Pancreas (tissue), 10 donors: ENCODE measurements around the gene C16orf54. TPM values are rescaled to one million over a fixed set of nuclear protein-coding genes. Genes with fewer than 3 reads are reported as not detected.
"Not testable (repeated sequence)": the region's sequence is repeated elsewhere in the genome, so short reads cannot be mapped to it uniquely, and the experiment has no call there.

ENCODE experiments used
- ATAC-seq, 4 donors: fragments of 200-7000 bp; cut with Tn5 transposase; one replicate each; pipeline versions ENCODE4 v1.8.0 to v1.9.1; 2020; ENCODE audit warnings: mild to moderate bottlenecking in 4 of 4, moderate library complexity in 4 of 4
- DNase-seq, 6 donors: peaks; one replicate each; pipeline ENCODE4 v3.0.0-alpha.2; 2020
- FAIRE-seq: peaks from 2 replicates; lab custom pipeline; 2012; peaks lifted over from hg19 to GRCh38; lab: Jason Lieb, UNC
- H3K27ac ChIP-seq, 4 donors: fragments of 200-600 bp; sonication (generic); 1 replicate in 3 of 4; 2 replicates in 1 of 4; pipeline versions ENCODE4 v1.5.0 to v1.8.0; 2020
- H3K27me3 ChIP-seq, 4 donors: fragments of 200-600 bp; one replicate each; pipeline ENCODE4 v1.8.0; 2021
- H3K36me3 ChIP-seq, 3 donors: fragments of 200-600 bp; sonication (generic) in 1 of 3; one replicate each; pipeline versions ENCODE4 v1.5.0 to v1.8.0; 2020 to 2021
- H3K4me1 ChIP-seq, 3 donors: fragments of 200-600 bp; one replicate each; pipeline ENCODE4 v1.8.0; 2021
- H3K4me3 ChIP-seq, 4 donors: fragments of 200-600 bp; sonication (generic) in 2 of 4; one replicate each; pipeline versions ENCODE4 v1.5.0 to v1.8.0; 2020 to 2021
- H3K9me3 ChIP-seq, 4 donors: fragments of 200-600 bp; one replicate each; pipeline ENCODE4 v1.8.0; 2021
- WGBS, 2 donors: extraction: QIAGEN DNeasy Blood & Tissue Kit; methylation state at CpG; one replicate each; pipeline ENCODE4 v1.1.7; 2013; 5-methylcytosine and 5-hydroxymethylcytosine counted together
- intact Hi-C, 3 donors: fragments of 100-400 bp; cut with DNase I; formaldehyde crosslinking; loops; one replicate each; pipeline versions ENCODE4 v1.11.1 to v1.14.2; 2022
- polyA plus RNA-seq, 2 donors: library from polyadenylated mRNA; stranded (reverse); fragments of 200-250 nt; gene quantifications; one replicate each; pipeline ENCODE4 v1.2.3, GENCODE V29; 2013
- total RNA-seq, 6 donors: library from RNA; stranded (reverse); fragmentation: NEBNext Ultra II Directional in 4 of 6; extraction: Animal tissue kit (Norgen Biotek cat#: 25700) in 4 of 6; gene quantifications; one replicate each; pipeline versions ENCODE4 v1.2.1 to v1.2.4, GENCODE V29; 2021 to 2023
- TF ChIP-seq, protein P1 (sequence below), 4 donors: fragments of 200-600 bp; sonication (generic) in 3 of 4; IDR thresholded peaks; one replicate each; pipeline versions ENCODE4 v1.5.0 to v1.8.0; 2021; ENCODE audit warnings: antibody characterized with exemption in 4 of 4
- donor health status: healthy with polysubstance abuse.
- donor health status: DM: no; HTN: no; CAD: no; lungs with moderate emphysema.
- donor health status: DM: no; HTN: no; CAD: no.
- donor health status: control.
- donor health status: control.
- donor health status: Bipolar disorder and iron deficiency.
- donor health status: DM: yes; HTN: yes; CAD: no.
- donor health status: DM: no; HTN: no; CAD: no.
- donor health status: DM: no; HTN: no; CAD: no.
- donor health status: DM: yes; HTN: yes; CAD: no.

Gene C16orf54
- total and polyA plus RNA-seq, 8 donors, result 0.23 to 1.5 (median 0.26) TPM; not detected in 1

DNA sequence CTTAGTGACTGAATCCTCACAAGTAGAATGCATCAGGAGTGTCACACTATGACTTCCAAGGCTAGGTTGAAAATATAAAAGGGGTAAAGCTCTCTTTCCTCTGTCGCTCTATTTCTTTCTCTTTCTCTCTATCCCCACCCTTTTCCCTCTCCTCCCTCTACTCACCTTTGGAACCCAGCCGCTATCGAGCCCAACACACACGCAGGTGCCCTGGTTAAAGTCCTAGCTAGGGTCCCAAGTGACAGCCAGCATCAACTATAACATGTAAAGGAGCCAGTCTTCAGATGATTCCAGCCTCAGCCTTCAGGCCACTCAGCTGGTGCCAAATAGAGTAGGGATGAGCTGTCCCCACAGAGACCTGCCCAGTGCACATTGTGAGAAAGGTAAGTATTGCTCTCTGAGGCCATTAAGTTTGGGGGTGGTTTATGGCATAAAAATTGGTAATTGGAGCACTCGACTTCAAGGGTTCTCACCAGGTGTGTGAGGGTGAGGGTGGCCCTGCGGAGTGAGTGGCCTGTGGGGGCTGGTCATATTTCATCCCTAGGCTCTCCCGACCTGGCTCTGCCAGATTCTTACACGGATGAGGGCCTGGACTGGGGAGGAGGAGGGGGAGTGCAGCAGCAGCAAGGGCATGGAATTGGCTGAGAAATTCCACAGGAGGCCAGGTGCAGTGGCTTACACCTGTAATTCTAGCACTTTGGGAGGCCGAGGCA, 14.9 kb upstream of the C16orf54 start:
- no peak for ATAC-seq
- Histone ChIP-seq H3K4me1 (peaks cover 9 to 15% (median 11%) of the 10 kb centered on the region in 3 donors), H3K36me3 (no peaks in the 10 kb centered on the region), H3K9me3 (no peaks in the 10 kb centered on the region), H3K27ac (no peak overlapping the region), H3K27me3 (no peaks in the 10 kb centered on the region), H3K4me3 (no peak overlapping the region)
- intact Hi-C loops, result no loop called here
- WGBS, 2 donors, result 79 to 84% methylated on average over 9 of the region's 9 CpGs
- no peak for DNase-seq
- TF ChIP-seq, protein P1, sequence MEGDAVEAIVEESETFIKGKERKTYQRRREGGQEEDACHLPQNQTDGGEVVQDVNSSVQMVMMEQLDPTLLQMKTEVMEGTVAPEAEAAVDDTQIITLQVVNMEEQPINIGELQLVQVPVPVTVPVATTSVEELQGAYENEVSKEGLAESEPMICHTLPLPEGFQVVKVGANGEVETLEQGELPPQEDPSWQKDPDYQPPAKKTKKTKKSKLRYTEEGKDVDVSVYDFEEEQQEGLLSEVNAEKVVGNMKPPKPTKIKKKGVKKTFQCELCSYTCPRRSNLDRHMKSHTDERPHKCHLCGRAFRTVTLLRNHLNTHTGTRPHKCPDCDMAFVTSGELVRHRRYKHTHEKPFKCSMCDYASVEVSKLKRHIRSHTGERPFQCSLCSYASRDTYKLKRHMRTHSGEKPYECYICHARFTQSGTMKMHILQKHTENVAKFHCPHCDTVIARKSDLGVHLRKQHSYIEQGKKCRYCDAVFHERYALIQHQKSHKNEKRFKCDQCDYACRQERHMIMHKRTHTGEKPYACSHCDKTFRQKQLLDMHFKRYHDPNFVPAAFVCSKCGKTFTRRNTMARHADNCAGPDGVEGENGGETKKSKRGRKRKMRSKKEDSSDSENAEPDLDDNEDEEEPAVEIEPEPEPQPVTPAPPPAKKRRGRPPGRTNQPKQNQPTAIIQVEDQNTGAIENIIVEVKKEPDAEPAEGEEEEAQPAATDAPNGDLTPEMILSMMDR (IDR thresholded peaks at IDR 0.05), result no peak
- FAIRE-seq, result no peak

DNA sequence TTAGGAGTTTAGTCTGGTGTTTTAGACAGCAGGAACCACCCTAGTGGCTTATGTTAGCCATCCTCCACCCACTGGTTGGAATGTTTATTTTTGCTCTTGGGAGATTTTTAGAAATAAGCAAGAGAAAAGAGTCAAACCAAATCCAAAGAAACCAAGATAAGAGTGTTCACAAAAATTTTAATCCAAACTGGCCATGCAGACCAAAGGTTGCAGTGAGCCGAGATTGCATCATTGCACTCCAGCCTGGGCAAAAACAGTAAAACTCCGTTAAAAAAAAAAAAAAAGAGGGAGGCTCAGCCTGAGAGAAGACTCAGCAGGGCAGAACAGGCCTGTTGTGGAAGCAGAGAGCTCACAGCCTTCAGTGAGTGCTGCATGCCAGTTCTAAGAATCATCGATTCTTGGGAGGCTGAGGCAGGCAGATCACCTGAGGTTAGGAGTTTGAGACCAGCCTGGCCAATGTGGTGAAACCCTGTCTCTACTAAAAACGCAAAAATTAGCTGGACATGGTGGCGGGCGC, 12.2 kb upstream of the C16orf54 start:
- no peak for FAIRE-seq
- 66 to 69% methylated on average over 6 of the region's 6 CpGs for WGBS, 2 donors

DNA sequence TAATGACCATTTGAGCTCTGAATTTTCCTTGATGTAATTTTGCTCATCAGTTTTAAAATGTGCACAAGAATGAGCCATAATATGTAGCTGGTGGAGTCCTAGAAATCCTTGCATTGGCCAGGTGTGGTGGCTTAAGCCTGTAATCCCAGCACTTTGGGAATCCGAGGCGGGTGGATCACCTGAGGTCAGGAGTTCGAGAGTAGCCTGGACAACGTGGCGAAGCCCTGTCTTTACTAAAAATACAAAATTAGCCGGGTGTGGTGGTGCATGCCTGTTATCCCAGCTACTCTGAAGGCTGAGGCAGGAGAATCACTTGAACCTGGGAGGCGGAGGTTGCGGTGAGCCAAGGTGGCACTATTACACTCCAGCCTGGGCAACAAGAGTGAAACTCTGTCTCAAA, 11.3 kb upstream of the C16orf54 start:
- FAIRE-seq, H3K4me3 ChIP-seq, H3K27ac ChIP-seq, H3K4me1 ChIP-seq, DNase-seq, intact Hi-C loops, H3K36me3 ChIP-seq, H3K27me3 ChIP-seq, ATAC-seq, H3K9me3 ChIP-seq: not testable (repeated sequence)
- 69 to 71% methylated on average over 8 of the region's 8 CpGs for WGBS, 2 donors

More for the DNA sequence above, 12.2 kb upstream of the C16orf54 start:
- Histone ChIP-seq H3K4me3 (no peak overlapping the region), H3K27me3 (no peaks in the 10 kb centered on the region), H3K36me3 (no peaks in the 10 kb centered on the region), H3K9me3 (no peaks in the 10 kb centered on the region), H3K27ac (no peak overlapping the region), H3K4me1 (no peaks in the 10 kb centered on the region)
- intact Hi-C loops, result no loop called here
- ATAC-seq (peak in 1 of 4 donors; percentile 40), DNase-seq (no peak)
- TF ChIP-seq, protein P1 (IDR thresholded peaks at IDR 0.05), result no peak

DNA sequence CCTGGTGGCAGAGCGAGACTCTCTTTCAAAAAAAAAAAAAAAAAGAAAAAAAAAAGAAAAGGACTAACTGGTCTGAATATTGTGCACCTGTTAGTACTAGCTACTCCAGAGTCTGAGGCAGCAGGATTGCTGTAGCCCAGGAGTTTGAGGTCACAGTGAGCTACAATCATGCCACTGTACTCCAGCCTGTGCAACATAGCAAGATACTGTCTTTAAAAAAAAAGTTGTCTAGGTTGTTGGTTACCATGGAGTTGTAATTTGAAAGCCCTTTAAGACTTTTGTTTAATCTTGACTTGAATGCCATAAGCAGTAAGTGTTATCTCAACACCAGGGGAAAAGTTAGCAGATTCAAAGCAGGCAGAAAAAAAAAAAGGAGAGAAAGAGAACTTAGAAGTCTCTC, 10.9 kb upstream of the C16orf54 start:
- DNase-seq, result no peak
- 35 to 43% methylated on average over 1 of the region's 1 CpG for WGBS, 2 donors
- Histone ChIP-seq H3K36me3 (no peaks in the 10 kb centered on the region), H3K27me3 (no peaks in the 10 kb centered on the region), H3K4me1 (no peaks in the 10 kb centered on the region), H3K9me3 (no peaks in the 10 kb centered on the region), H3K4me3 (no peak overlapping the region), H3K27ac (no peak overlapping the region)
- no peak for FAIRE-seq
- intact Hi-C loops, result no loop called here
- peak in 3 of 4 donors; percentile 28 to 60 (median 55) for ATAC-seq
- TF ChIP-seq, protein P1 (IDR thresholded peaks at IDR 0.05), result no peak

DNA sequence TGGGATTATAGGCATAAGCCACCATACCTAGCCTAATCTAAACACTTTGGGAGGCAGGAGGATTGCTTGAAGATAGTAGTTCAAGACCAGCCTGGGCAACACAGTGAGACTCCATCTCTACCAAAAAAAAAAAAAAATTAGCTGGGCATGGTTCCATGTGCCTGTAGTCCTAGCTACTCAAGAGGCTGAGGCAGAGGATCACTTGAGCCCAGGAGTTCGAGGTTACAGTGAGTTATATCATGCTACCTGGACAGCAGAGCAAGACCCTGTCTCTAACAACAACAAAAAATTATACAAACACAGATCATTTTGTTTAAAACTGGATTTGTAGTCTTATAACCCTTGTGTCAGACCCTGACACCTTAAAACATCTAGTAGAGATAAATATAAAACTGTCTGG, 7.7 kb upstream of the C16orf54 start:
- intact Hi-C loops, result no loop called here
- H3K4me1 ChIP-seq, result no peaks in the 10 kb centered on the region
- DNase-seq (no peak), ATAC-seq (no peak), FAIRE-seq (no peak)
- H3K9me3 ChIP-seq, result no peaks in the 10 kb centered on the region
- no peak overlapping the region for H3K4me3 ChIP-seq
- H3K27me3 ChIP-seq, result no peaks in the 10 kb centered on the region
- TF ChIP-seq, protein P1 (IDR thresholded peaks at IDR 0.05), result no peak
- 58 to 60% methylated on average over 1 of the region's 1 CpG for WGBS, 2 donors
- H3K36me3 ChIP-seq, result no peaks in the 10 kb centered on the region
- H3K27ac ChIP-seq, result no peak overlapping the region

DNA sequence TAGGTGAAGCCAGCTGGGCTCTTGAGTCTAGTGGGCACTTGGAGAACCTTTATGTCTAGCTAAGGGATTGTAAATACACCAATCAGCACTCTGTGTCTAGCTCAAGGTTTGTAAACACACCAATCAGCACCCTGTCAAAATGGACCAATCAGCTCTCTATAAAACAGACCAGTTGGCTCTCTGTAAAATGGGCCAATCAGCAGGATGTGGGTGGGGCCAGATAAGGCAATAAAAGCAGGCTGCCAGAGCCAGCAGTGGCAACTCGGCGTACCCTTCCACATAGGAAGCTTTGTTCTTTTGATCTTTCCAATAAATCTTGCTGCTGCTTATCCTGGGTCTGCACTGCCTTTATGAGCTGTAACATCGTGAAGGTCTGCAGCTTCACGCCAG, 3.0 kb upstream of the C16orf54 start:
- ATAC-seq, FAIRE-seq, H3K4me3 ChIP-seq, H3K9me3 ChIP-seq, H3K36me3 ChIP-seq, H3K4me1 ChIP-seq, H3K27ac ChIP-seq, DNase-seq, H3K27me3 ChIP-seq, intact Hi-C loops: not testable (repeated sequence)
- WGBS, 2 donors, result 82 to 92% methylated on average over 4 of the region's 4 CpGs
